Gastrocnemius medialis (tissue), 4 donors: ENCODE measurements around the gene SSPN.

Experiments used
- POLR2A ChIP-seq, 2 donors: fragments of 450-650 bp; IDR thresholded peaks; one replicate each; pipeline ENCODE4 v1.6.1; 2017; ENCODE audit warnings: antibody characterized with exemption in 2 of 2, mild to moderate bottlenecking in 2 of 2, moderate library complexity in 2 of 2
- TF ChIP-seq, protein P1 (sequence below), 5 experiments: fragments of 450-650 bp in 3 of 5; fragments of 200-600 bp in 2 of 5; sonication (generic) in 2 of 5; IDR thresholded peaks in 4 of 5; conservative IDR thresholded peaks in 1 of 5; 1 replicate in 4 of 5; 2 replicates in 1 of 5; pipeline ENCODE4 v1.5.1; 2016 to 2019; ENCODE audit warnings: antibody characterized with exemption in 5 of 5, mild to moderate bottlenecking in 3 of 5, moderate library complexity in 3 of 5

DNA sequence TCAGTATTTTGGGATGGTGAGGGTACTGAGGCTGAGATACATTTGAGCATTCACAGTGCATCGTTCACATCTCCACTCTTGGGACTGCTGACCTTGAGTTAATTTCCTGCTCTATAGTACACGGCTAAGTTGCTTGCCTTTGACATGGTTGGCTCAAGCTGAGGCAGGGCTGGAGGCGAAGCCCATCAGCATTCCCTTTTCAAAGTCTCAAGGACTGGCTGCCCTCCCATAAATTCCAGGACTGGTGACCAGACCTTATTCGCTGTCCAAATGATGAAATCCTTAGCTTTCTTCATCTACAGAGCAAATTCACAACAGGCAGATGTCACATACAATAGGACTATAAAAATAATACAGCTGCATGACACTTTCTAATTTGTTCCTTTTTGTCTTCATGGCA lies 85.9 kb downstream of the SSPN start:
- TF ChIP-seq, protein P1, sequence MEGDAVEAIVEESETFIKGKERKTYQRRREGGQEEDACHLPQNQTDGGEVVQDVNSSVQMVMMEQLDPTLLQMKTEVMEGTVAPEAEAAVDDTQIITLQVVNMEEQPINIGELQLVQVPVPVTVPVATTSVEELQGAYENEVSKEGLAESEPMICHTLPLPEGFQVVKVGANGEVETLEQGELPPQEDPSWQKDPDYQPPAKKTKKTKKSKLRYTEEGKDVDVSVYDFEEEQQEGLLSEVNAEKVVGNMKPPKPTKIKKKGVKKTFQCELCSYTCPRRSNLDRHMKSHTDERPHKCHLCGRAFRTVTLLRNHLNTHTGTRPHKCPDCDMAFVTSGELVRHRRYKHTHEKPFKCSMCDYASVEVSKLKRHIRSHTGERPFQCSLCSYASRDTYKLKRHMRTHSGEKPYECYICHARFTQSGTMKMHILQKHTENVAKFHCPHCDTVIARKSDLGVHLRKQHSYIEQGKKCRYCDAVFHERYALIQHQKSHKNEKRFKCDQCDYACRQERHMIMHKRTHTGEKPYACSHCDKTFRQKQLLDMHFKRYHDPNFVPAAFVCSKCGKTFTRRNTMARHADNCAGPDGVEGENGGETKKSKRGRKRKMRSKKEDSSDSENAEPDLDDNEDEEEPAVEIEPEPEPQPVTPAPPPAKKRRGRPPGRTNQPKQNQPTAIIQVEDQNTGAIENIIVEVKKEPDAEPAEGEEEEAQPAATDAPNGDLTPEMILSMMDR (IDR thresholded peaks at IDR 0.05 in 4 of 5, conservative IDR thresholded peaks at IDR 0.05 in 1 of 5), result no peak
- TF ChIP-seq POLR2A (IDR thresholded peaks at IDR 0.05), result no peak
